HepG2 (cell line): ENCODE data around the gene PPP2R2C. TPM values are rescaled to one million over a fixed set of nuclear protein-coding genes. Genes with fewer than 3 reads are reported as not detected.

Experiments
- ATAC-seq: fragments of 200-7000 bp; cut with Tn5 transposase; 3 replicates; pipeline ENCODE4 v1.9.1; 2020; ENCODE audit warnings: mild to moderate bottlenecking, moderate library complexity
- BruUV-seq: library from RNA; stranded (reverse); fragments of 400-500 nt; replicated peaks from 2 replicates; lab custom pipeline; 2021; lab: Mats Ljungman, UMichigan
- CTCF ChIA-PET: fragments of 300-600 bp; formaldehyde crosslinking; extraction: SDS; loops from one replicate; lab custom pipeline; 2021; ENCODE audit warnings: low total read pairs, inconsistent platforms, low intra/inter-chr PET ratio; lab: Yijun Ruan, JAX
- POLR2A ChIA-PET: fragments of 350-600 bp; sonication (Branson Sonifier 250); formaldehyde crosslinking; loops from one replicate; lab custom pipeline; 2020; ENCODE audit warnings: antibody characterized with exemption, inconsistent platforms; lab: Yijun Ruan, JAX
- DNase-seq: peaks from one replicate; pipeline ENCODE4 v3.0.0-alpha.2; 2015; ENCODE audit warnings: low spot score
- FAIRE-seq: peaks from 3 replicates; lab custom pipeline; 2011; peaks lifted over from hg19 to GRCh38; lab: Jason Lieb, UNC
- H2AFZ ChIP-seq: one replicate; pipeline ENCODE4 v1.6.1; 2011; ENCODE audit warnings: low read length, inconsistent platforms
- H3K27ac ChIP-seq: fragments of 300-600 bp; 3 replicates; pipeline ENCODE4 v1.8.0; 2011; ENCODE audit warnings: mixed run types, mild to moderate bottlenecking, mixed read lengths, low read length, inconsistent platforms; ENCODE audit not compliant: insufficient read depth; ENCODE audit errors: extremely low read length
- H3K27me3 ChIP-seq, 2 experiments: fragments of 200-600 bp in 1 of 2; 2 replicates in 1 of 2; 3 replicates in 1 of 2; pipeline versions ENCODE4 v1.6.0 to v1.8.0; 2011; ENCODE audit warnings: low read length in 2 of 2, mild to moderate bottlenecking in 2 of 2, moderate library complexity in 2 of 2, inconsistent platforms in 1 of 2; ENCODE audit not compliant: insufficient read depth in 2 of 2, control insufficient read depth in 1 of 2
- H3K36me3 ChIP-seq, 2 experiments: fragments of 200-600 bp in 1 of 2; replicated peaks in 1 of 2; 2 replicates in 1 of 2; 3 replicates in 1 of 2; pipeline versions ENCODE4 v1.5.1 to v1.8.0; 2011; ENCODE audit warnings: low read length in 2 of 2, inconsistent platforms in 1 of 2; ENCODE audit not compliant: insufficient read depth in 2 of 2, control insufficient read depth in 1 of 2
- H3K4me1 ChIP-seq: 2 replicates; pipeline ENCODE4 v1.5.1; 2012; ENCODE audit warnings: low read length, inconsistent platforms; ENCODE audit not compliant: insufficient read depth
- H3K4me2 ChIP-seq: 2 replicates; pipeline ENCODE4 v1.6.0; 2011; ENCODE audit warnings: low read depth, low read length, inconsistent platforms
- H3K4me3 ChIP-seq, 3 experiments: fragments of 200-600 bp in 1 of 3; sonication (generic), shearing (Covaris generic) in 1 of 3; replicated peaks in 1 of 3; 2 replicates each; pipeline ENCODE4 v1.5.1; 2011 to 2016; ENCODE audit warnings: low read length in 3 of 3, inconsistent platforms in 2 of 3, low read depth in 2 of 3, mild to moderate bottlenecking in 2 of 3, control low read depth in 1 of 3, mixed read lengths in 1 of 3; ENCODE audit not compliant: insufficient read depth in 1 of 3
- H3K79me2 ChIP-seq: one replicate; pipeline ENCODE4 v1.6.1; 2011; ENCODE audit warnings: low read length, inconsistent platforms; ENCODE audit not compliant: insufficient read depth
- H3K9ac ChIP-seq: 2 replicates; pipeline ENCODE4 v1.6.0; 2011; ENCODE audit warnings: mild to moderate bottlenecking, low read depth, low read length, inconsistent platforms; ENCODE audit not compliant: insufficient read depth
- H3K9me3 ChIP-seq: 2 replicates; pipeline ENCODE4 v1.5.1; 2012; ENCODE audit warnings: mild to moderate bottlenecking, low read length
- H4K20me1 ChIP-seq: 2 replicates; pipeline ENCODE4 v1.6.0; 2011; ENCODE audit warnings: inconsistent platforms, mild to moderate bottlenecking, low read length, moderate library complexity; ENCODE audit not compliant: insufficient read depth
- SMARCE1 ChIP-seq: fragments of 450-650 bp; IDR thresholded peaks from 2 replicates; pipeline ENCODE4 v1.6.1; 2017; ENCODE audit warnings: borderline replicate concordance
- U2AF1 ChIP-seq: fragments of 200-400 bp; formaldehyde crosslinking; optimal IDR thresholded peaks from 2 replicates; pipeline ENCODE3; 2017; ENCODE audit warnings: mild to moderate bottlenecking, low read depth, low read length
- ZNF768 ChIP-seq: sonication (generic); formaldehyde crosslinking; IDR thresholded peaks from 2 replicates; pipeline ENCODE4 v1.4.0; 2020; ENCODE audit warnings: missing genetic modification reagents
- WGBS: methylation state at CpG from one replicate; pipeline ENCODE4 v1.1.6; 2017; ENCODE audit warnings: low lambda C conversion rate; 5-methylcytosine and 5-hydroxymethylcytosine counted together
- in situ Hi-C: cut with HindIII; loops from 2 replicates; pipeline ENCODE4 v1.10.0; 2017; ENCODE audit warnings: low pct_unique_long_range_greater_than_20kb; ENCODE audit not compliant: extremely low pct_ligation_motif_present
- intact Hi-C: fragments of 100-400 bp; cut with micrococcal nuclease; formaldehyde crosslinking; loops from one replicate; pipeline ENCODE4 v1.10.0; 2022; ENCODE audit not compliant: unreplicated experiment
- polyA plus RNA-seq, 8 experiments: library from polyadenylated mRNA; depleted of rRNA in 3 of 8; stranded (reverse) in 7 of 8; unstranded in 1 of 8; fragments of >200 nt; fragmentation: Illumina TruSeq in 4 of 8; extraction: Trizol in 4 of 8; gene quantifications; 2 replicates each; pipeline versions ENCODE4 v1.2.1 to v1.2.3, GENCODE V29; 2011 to 2016; ENCODE audit warnings: low read depth in 4 of 8, missing spikeins in 1 of 8, mixed read lengths in 1 of 8; ENCODE audit not compliant: insufficient read depth in 1 of 8
- total RNA-seq, 5 experiments: library from RNA; depleted of rRNA; stranded (reverse); fragments of >200 nt; fragmentation: Illumina TruSeq; extraction: Trizol; gene quantifications; 2 replicates each; pipeline ENCODE4 v1.2.3, GENCODE V29; 2016; ENCODE audit warnings: low read depth in 1 of 5
- TF ChIP-seq, protein P1 (sequence below): sonication (generic); formaldehyde crosslinking; IDR thresholded peaks from 2 replicates; pipeline ENCODE4 v1.8.1; 2022; ENCODE audit warnings: low read depth, mild to moderate bottlenecking, missing genetic modification reagents
- TF ChIP-seq, protein P2 (sequence below): sonication (generic); formaldehyde crosslinking; IDR thresholded peaks from 2 replicates; pipeline ENCODE4 v1.4.0; 2020; ENCODE audit warnings: missing genetic modification reagents

PPP2R2C gene
- total and polyA plus RNA-seq, 2 of the 13 experiments (the other 11 are each of a cell fraction or from before 2014, with no cell fraction given): 0.60 to 8.6 TPM

DNA sequence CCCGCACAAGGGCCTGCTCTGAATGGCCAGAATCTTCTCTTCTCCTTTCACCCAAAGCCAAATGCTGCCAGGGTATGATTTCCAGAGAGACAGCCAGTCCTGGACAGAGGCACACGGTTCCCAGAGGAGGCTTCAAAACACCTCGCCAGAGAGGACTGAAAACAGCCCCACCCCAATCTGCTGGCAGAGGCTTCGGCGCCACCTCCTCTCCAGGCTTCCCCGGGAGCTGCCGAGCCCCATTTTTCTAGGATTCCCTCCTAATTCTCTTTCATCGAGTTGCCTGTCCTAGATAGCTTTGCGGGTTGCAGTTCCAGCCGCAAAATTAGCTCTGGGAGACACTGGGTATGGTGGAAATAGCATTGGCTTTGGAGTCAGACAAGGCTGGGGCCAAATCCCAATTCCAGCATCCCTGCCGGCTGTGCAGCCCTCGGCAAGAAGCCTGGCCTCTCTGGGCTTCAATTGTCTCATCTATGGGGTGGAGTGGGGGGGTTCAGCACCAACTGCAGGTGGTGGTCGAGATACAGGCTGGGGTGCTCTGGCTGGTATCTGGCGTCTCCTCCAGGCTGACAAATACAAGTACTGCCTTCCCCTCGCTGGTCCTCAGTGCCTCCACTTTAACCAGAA lies 22.6 kb downstream of the PPP2R2C start:
- Histone ChIP-seq H3K4me2 (no peak overlapping the region), H3K9me3 (no peaks in the 10 kb centered on the region), H4K20me1 (no peaks in the 10 kb centered on the region), H3K27me3 (peaks cover 5 to 84% of the 10 kb centered on the region in 2 experiments), H3K9ac (no peak overlapping the region), H3K27ac (no peak overlapping the region), H3K36me3 (no peaks in the 10 kb centered on the region), H3K79me2 (no peaks in the 10 kb centered on the region), H2AFZ (no peak overlapping the region), H3K4me3 (no peak overlapping the region), H3K4me1 (no peaks in the 10 kb centered on the region)
- 10% methylated on average over 12 of the region's 15 CpGs for WGBS
- BruUV-seq: no TSS peak
- DNase-seq (no peak), FAIRE-seq (no peak), ATAC-seq (no peak)
- ChIA-PET POLR2A (no interaction called here), CTCF (no interaction called here)
- in situ Hi-C loops (no loop called here), intact Hi-C loops (no loop called here)
- TF ChIP-seq, protein P1, sequence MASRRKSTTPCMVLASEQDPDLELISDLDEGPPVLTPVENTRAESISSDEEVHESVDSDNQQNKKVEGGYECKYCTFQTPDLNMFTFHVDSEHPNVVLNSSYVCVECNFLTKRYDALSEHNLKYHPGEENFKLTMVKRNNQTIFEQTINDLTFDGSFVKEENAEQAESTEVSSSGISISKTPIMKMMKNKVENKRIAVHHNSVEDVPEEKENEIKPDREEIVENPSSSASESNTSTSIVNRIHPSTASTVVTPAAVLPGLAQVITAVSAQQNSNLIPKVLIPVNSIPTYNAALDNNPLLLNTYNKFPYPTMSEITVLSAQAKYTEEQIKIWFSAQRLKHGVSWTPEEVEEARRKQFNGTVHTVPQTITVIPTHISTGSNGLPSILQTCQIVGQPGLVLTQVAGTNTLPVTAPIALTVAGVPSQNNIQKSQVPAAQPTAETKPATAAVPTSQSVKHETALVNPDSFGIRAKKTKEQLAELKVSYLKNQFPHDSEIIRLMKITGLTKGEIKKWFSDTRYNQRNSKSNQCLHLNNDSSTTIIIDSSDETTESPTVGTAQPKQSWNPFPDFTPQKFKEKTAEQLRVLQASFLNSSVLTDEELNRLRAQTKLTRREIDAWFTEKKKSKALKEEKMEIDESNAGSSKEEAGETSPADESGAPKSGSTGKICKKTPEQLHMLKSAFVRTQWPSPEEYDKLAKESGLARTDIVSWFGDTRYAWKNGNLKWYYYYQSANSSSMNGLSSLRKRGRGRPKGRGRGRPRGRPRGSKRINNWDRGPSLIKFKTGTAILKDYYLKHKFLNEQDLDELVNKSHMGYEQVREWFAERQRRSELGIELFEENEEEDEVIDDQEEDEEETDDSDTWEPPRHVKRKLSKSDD: no peak
- TF ChIP-seq SMARCE1: no peak
- TF ChIP-seq, protein P2, sequence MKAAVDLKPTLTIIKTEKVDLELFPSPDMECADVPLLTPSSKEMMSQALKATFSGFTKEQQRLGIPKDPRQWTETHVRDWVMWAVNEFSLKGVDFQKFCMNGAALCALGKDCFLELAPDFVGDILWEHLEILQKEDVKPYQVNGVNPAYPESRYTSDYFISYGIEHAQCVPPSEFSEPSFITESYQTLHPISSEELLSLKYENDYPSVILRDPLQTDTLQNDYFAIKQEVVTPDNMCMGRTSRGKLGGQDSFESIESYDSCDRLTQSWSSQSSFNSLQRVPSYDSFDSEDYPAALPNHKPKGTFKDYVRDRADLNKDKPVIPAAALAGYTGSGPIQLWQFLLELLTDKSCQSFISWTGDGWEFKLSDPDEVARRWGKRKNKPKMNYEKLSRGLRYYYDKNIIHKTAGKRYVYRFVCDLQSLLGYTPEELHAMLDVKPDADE (CRISPR knock-in tag): no peak
- no peak for TF ChIP-seq U2AF1
- TF ChIP-seq ZNF768 (CRISPR knock-in tag): peak; percentile 60; the same call in 1 of the 2 replicates
